ENCODE measurements around the gene INPP5A. TPM values are rescaled to one million over a fixed set of nuclear protein-coding genes. Genes with fewer than 3 reads are reported as not detected.

The INPP5A gene
- total and polyA plus RNA-seq, 10 of the 15 experiments (the other 5 are each of a cell fraction or from before 2014, with no cell fraction given): 0.52 to 15.0 (median 6.3) TPM

DNA sequence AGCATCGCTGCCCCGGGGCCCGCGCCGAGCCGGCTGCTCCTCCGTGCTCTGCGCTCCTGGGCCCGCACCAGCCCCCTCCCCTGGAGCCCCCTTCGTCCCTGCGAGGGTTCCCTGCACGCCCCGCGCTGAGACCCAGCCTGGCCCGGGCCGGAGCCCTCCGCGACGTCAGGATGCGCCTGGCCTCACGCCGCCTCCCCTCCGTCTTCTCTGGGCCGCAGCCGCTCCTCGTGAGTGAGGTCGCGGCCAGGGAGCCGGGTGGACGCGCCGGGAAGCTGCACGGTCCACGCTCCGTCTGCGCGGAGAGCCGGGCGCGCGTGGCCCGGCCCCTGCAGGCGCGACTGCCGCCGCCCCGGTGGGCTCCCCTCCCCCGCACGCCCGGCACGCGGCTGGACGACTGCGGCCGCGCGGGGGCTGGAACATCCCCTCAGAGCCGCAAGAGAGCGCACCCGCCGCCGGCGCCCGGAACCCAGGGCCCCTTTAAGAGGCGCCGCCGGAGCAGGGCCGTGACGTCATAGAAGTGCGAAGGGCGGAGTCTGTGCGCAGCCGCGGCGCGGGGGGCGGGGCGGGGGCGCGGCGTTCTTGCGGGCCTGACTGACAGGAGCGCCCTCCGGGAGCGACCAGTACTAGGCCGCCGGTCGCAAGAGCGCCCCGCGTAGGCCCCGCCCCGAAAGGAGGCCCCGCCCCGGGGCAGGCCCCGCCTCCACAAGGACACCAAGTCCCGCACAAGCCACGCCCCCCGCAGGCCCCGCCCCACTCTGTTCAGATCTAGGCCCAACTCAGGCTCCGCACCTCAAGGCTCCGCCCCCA lies 507 bp upstream of the INPP5A start (continued):
- TF ChIP-seq, protein P1, sequence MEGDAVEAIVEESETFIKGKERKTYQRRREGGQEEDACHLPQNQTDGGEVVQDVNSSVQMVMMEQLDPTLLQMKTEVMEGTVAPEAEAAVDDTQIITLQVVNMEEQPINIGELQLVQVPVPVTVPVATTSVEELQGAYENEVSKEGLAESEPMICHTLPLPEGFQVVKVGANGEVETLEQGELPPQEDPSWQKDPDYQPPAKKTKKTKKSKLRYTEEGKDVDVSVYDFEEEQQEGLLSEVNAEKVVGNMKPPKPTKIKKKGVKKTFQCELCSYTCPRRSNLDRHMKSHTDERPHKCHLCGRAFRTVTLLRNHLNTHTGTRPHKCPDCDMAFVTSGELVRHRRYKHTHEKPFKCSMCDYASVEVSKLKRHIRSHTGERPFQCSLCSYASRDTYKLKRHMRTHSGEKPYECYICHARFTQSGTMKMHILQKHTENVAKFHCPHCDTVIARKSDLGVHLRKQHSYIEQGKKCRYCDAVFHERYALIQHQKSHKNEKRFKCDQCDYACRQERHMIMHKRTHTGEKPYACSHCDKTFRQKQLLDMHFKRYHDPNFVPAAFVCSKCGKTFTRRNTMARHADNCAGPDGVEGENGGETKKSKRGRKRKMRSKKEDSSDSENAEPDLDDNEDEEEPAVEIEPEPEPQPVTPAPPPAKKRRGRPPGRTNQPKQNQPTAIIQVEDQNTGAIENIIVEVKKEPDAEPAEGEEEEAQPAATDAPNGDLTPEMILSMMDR (IDR thresholded peaks at IDR 0.05 in 2 of 3, conservative IDR thresholded peaks at IDR 0.05 in 1 of 3; ENCODE audit: control insufficient read depth in 2 of 3, extremely low read depth in 1 of 3, insufficient read depth in 1 of 3, low read depth in 3 of 3, low read length in 3 of 3): peak; percentile 5 to 43 (median 13); a peak in 4 of 6 replicates
- TF ChIP-seq ZNF217 (IDR thresholded peaks at IDR 0.05): peak; percentile 90
- TF ChIP-seq, protein P2, sequence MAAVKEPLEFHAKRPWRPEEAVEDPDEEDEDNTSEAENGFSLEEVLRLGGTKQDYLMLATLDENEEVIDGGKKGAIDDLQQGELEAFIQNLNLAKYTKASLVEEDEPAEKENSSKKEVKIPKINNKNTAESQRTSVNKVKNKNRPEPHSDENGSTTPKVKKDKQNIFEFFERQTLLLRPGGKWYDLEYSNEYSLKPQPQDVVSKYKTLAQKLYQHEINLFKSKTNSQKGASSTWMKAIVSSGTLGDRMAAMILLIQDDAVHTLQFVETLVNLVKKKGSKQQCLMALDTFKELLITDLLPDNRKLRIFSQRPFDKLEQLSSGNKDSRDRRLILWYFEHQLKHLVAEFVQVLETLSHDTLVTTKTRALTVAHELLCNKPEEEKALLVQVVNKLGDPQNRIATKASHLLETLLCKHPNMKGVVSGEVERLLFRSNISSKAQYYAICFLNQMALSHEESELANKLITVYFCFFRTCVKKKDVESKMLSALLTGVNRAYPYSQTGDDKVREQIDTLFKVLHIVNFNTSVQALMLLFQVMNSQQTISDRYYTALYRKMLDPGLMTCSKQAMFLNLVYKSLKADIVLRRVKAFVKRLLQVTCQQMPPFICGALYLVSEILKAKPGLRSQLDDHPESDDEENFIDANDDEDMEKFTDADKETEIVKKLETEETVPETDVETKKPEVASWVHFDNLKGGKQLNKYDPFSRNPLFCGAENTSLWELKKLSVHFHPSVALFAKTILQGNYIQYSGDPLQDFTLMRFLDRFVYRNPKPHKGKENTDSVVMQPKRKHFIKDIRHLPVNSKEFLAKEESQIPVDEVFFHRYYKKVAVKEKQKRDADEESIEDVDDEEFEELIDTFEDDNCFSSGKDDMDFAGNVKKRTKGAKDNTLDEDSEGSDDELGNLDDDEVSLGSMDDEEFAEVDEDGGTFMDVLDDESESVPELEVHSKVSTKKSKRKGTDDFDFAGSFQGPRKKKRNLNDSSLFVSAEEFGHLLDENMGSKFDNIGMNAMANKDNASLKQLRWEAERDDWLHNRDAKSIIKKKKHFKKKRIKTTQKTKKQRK (IDR thresholded peaks at IDR 0.05; ENCODE audit: low read depth, low read length): no peak
- TF ChIP-seq GATAD2B (conservative IDR thresholded peaks at IDR 0.05; ENCODE audit: low read depth): peak; percentile 99
- TF ChIP-seq IKZF2 (IDR thresholded peaks at IDR 0.05): no peak
- TF ChIP-seq, protein P3, sequence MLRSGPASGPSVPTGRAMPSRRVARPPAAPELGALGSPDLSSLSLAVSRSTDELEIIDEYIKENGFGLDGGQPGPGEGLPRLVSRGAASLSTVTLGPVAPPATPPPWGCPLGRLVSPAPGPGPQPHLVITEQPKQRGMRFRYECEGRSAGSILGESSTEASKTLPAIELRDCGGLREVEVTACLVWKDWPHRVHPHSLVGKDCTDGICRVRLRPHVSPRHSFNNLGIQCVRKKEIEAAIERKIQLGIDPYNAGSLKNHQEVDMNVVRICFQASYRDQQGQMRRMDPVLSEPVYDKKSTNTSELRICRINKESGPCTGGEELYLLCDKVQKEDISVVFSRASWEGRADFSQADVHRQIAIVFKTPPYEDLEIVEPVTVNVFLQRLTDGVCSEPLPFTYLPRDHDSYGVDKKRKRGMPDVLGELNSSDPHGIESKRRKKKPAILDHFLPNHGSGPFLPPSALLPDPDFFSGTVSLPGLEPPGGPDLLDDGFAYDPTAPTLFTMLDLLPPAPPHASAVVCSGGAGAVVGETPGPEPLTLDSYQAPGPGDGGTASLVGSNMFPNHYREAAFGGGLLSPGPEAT (IDR thresholded peaks at IDR 0.05; ENCODE audit: low read depth): no peak
- no peak for TF ChIP-seq EED (IDR thresholded peaks at IDR 0.05; ENCODE audit: low read depth)
- no peak for TF ChIP-seq KDM1A (IDR thresholded peaks at IDR 0.05; ENCODE audit: borderline replicate concordance)
- TF ChIP-seq NFXL1 (IDR thresholded peaks at IDR 0.05; ENCODE audit: borderline replicate concordance): 0 out of 2 replicates have a peak, but pooled peaks have one; percentile 37
- no peak for TF ChIP-seq ZZZ3 (IDR thresholded peaks at IDR 0.05; ENCODE audit: control insufficient read depth, insufficient read length, low read depth)
- TF ChIP-seq SREBF2 (IDR thresholded peaks at IDR 0.05; ENCODE audit: low read length): no peak
- no peak for TF ChIP-seq SIN3A (IDR thresholded peaks at IDR 0.05; ENCODE audit: low read depth, low read length)
- TF ChIP-seq, protein P4, sequence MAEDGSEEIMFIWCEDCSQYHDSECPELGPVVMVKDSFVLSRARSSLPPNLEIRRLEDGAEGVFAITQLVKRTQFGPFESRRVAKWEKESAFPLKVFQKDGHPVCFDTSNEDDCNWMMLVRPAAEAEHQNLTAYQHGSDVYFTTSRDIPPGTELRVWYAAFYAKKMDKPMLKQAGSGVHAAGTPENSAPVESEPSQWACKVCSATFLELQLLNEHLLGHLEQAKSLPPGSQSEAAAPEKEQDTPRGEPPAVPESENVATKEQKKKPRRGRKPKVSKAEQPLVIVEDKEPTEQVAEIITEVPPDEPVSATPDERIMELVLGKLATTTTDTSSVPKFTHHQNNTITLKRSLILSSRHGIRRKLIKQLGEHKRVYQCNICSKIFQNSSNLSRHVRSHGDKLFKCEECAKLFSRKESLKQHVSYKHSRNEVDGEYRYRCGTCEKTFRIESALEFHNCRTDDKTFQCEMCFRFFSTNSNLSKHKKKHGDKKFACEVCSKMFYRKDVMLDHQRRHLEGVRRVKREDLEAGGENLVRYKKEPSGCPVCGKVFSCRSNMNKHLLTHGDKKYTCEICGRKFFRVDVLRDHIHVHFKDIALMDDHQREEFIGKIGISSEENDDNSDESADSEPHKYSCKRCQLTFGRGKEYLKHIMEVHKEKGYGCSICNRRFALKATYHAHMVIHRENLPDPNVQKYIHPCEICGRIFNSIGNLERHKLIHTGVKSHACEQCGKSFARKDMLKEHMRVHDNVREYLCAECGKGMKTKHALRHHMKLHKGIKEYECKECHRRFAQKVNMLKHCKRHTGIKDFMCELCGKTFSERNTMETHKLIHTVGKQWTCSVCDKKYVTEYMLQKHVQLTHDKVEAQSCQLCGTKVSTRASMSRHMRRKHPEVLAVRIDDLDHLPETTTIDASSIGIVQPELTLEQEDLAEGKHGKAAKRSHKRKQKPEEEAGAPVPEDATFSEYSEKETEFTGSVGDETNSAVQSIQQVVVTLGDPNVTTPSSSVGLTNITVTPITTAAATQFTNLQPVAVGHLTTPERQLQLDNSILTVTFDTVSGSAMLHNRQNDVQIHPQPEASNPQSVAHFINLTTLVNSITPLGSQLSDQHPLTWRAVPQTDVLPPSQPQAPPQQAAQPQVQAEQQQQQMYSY (CRISPR knock-in tag; IDR thresholded peaks at IDR 0.05): no peak
- TF ChIP-seq PAX8 (IDR thresholded peaks at IDR 0.05): no peak
- no peak for TF ChIP-seq ASH2L (IDR thresholded peaks at IDR 0.05; ENCODE audit: borderline replicate concordance, low read depth)
- TF ChIP-seq CREB1 (IDR thresholded peaks at IDR 0.05; ENCODE audit: low read depth): peak; percentile 92
- no peak for TF ChIP-seq JUNB (IDR thresholded peaks at IDR 0.05)
- TF ChIP-seq ATF7 (IDR thresholded peaks at IDR 0.05; ENCODE audit: low read depth): peak; percentile 79
- peak; percentile 87 for TF ChIP-seq NBN (IDR thresholded peaks at IDR 0.05)
- TF ChIP-seq POLR2AphosphoS2 (IDR thresholded peaks at IDR 0.05; ENCODE audit: low read depth, low read length): no peak
- no peak for TF ChIP-seq HDAC2 (IDR thresholded peaks at IDR 0.05)

All from GM12878 (cell line).